ENCODE results near the gene TMEM242.

GRCh38 chr6:157263146-157263545, 60.2 kb downstream of the TMEM242 start:
- TF ChIP-seq REST (IDR thresholded peaks at IDR 0.05; ENCODE audit: low read depth, low read length) (no peak), PBX3 (IDR thresholded peaks at IDR 0.05) (no peak), EP300 (IDR thresholded peaks at IDR 0.05; ENCODE audit: borderline replicate concordance in 1 of 2, low read depth in 1 of 2, low read length in 1 of 2) (no peak), CTCF (IDR thresholded peaks at IDR 0.05) (no peak), TAF1 (IDR thresholded peaks at IDR 0.05; ENCODE audit: borderline replicate concordance, low read depth, low read length) (no peak), JUND (IDR thresholded peaks at IDR 0.05) (no peak), USF1 (IDR thresholded peaks at IDR 0.05; ENCODE audit: borderline replicate concordance, low read depth) (no peak), ELF1 (IDR thresholded peaks at IDR 0.05) (no peak), RCOR1 (IDR thresholded peaks at IDR 0.05; ENCODE audit: low read length) (no peak), GABPA (IDR thresholded peaks at IDR 0.05; ENCODE audit: low read depth) (no peak), MXI1 (IDR thresholded peaks at IDR 0.05; ENCODE audit: low read depth, low read length) (no peak)
